NCI-H1436 (cell line): Measurements from ENCODE around the gene LHFPL4.
"Not testable (repeated sequence)": the region's sequence is repeated elsewhere in the genome, so short reads cannot be mapped to it uniquely, and the experiment has no call there.

Experiments used
- DNase-seq: peaks from one replicate; lab custom pipeline; 2025; lab: John Stamatoyannopoulos, UW

LHFPL4 gene

GRCh38 chr3:9536212-9536611, 17.4 kb downstream of the LHFPL4 start:
- no peak for DNase-seq

GRCh38 chr3:9534429-9534828, 19.2 kb downstream of the LHFPL4 start:
- no peak for DNase-seq

GRCh38 chr3:9525078-9525477, 28.5 kb downstream of the LHFPL4 start:
- DNase-seq: no peak

- no peak for DNase-seq
Observed at GRCh38 chr3:9514956-9515355, 38.7 kb downstream of the LHFPL4 start.

- DNase-seq: no peak
Observed at GRCh38 chr3:9514306-9514705, 39.3 kb downstream of the LHFPL4 start.

- DNase-seq: no peak
Observed at GRCh38 chr3:9512456-9513045, 41.1 kb downstream of the LHFPL4 start.

GRCh38 chr3:9508781-9509180, 44.8 kb downstream of the LHFPL4 start:
- DNase-seq: no peak

- DNase-seq: no peak
Observed at GRCh38 chr3:9507586-9508578, 45.7 kb downstream of the LHFPL4 start.

GRCh38 chr3:9503283-9503682, 50.3 kb downstream of the LHFPL4 start:
- peak; percentile 53 for DNase-seq

- DNase-seq: no peak
Observed at GRCh38 chr3:9501226-9501625, 52.4 kb downstream of the LHFPL4 start.

- no peak for DNase-seq
Observed at GRCh38 chr3:9500108-9501050, 53.2 kb downstream of the LHFPL4 start.

GRCh38 chr3:9499455-9500107, 54.0 kb downstream of the LHFPL4 start:
- no peak for DNase-seq

- DNase-seq: no peak
Observed at GRCh38 chr3:9498781-9499180, 54.8 kb downstream of the LHFPL4 start.

- no peak for DNase-seq
Observed at GRCh38 chr3:9497821-9498565, 55.6 kb downstream of the LHFPL4 start.

- DNase-seq: no peak
Observed at GRCh38 chr3:9496893-9497292, 56.7 kb downstream of the LHFPL4 start.

- not testable (repeated sequence) for DNase-seq
Observed at GRCh38 chr3:9494036-9494435, 59.6 kb downstream of the LHFPL4 start.

- DNase-seq: no peak
Observed at GRCh38 chr3:9491506-9491905, 62.1 kb downstream of the LHFPL4 start.

- DNase-seq: no peak
Observed at GRCh38 chr3:9485248-9485647, 68.4 kb downstream of the LHFPL4 start.

- no peak for DNase-seq
Observed at GRCh38 chr3:9480265-9480664, 73.4 kb downstream of the LHFPL4 start.

- no peak for DNase-seq
Observed at GRCh38 chr3:9476935-9477334, 76.7 kb downstream of the LHFPL4 start.

GRCh38 chr3:9474482-9474881, 79.1 kb downstream of the LHFPL4 start:
- DNase-seq: no peak
